SJCRH30 (cell line): ENCODE measurements around the gene TCIRG1. TPM values are rescaled to one million over a fixed set of nuclear protein-coding genes. Genes with fewer than 3 reads are reported as not detected.
A peak's percentile ranks its signal among the peaks of the same experiment; 100 is the strongest.

Experiments
- DNase-seq, 2 experiments: peaks; one replicate each; pipeline ENCODE4 v3.0.0-alpha.2; 2015 to 2020
- H3K27ac ChIP-seq: fragments of 250-450 bp; sonication (Bioruptor Pico); 2 replicates; pipeline ENCODE4 v1.5.1; 2020; ENCODE audit warnings: mild to moderate bottlenecking, moderate library complexity
- H3K27me3 ChIP-seq: fragments of 250-450 bp; sonication (Bioruptor Pico); 2 replicates; pipeline ENCODE4 v1.5.1; 2020; ENCODE audit warnings: mild to moderate bottlenecking, moderate library complexity
- H3K36me3 ChIP-seq: fragments of 250-450 bp; sonication (Bioruptor Pico); 2 replicates; pipeline ENCODE4 v1.5.1; 2020; ENCODE audit warnings: mild to moderate bottlenecking, moderate library complexity
- H3K4me1 ChIP-seq: fragments of 250-450 bp; sonication (Bioruptor Pico); 2 replicates; pipeline ENCODE4 v1.5.1; 2020; ENCODE audit warnings: mild to moderate bottlenecking, moderate library complexity
- H3K4me3 ChIP-seq: fragments of 250-450 bp; sonication (Bioruptor Pico); 2 replicates; pipeline ENCODE4 v1.5.1; 2020; ENCODE audit warnings: mild to moderate bottlenecking, moderate library complexity
- H3K9me3 ChIP-seq: fragments of 250-450 bp; sonication (Bioruptor Pico); replicated peaks from 2 replicates; pipeline ENCODE4 v1.5.1; 2020; ENCODE audit warnings: mild to moderate bottlenecking, moderate library complexity
- total RNA-seq: library from RNA; depleted of rRNA; stranded (reverse); fragments of >200 nt; shearing (Covaris generic); gene quantifications from 2 replicates; pipeline ENCODE4 v1.2.3, GENCODE V29; 2014

TCIRG1 gene
- total RNA-seq, 1 experiment from 2014 or later = 6.1 TPM

DNA sequence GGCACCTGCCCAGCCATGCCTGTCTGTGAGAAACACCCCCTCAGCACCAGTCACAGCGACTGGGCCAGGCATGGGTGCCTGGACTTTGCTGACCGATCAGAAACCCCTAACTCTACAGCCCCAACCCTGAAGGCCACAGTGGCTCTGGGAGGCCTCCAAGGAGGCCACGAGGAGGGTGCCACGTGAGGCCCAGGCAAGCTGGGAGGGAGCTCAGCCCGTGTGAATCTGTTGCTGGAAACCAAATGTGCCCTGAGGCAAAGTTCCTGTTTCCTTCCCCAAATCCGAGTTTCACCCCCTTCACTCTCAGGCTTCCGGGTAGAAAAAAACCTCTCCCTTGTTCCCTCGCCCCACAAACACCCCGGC is 36.3 kb upstream of the TCIRG1 start:
- Histone ChIP-seq H3K9me3 (no peaks in the 10 kb centered on the region), H3K4me3 (no peak overlapping the region), H3K27ac (no peak overlapping the region), H3K4me1 (0 out of 2 replicates have a peak, but pooled peaks cover 2% of the 10 kb centered on the region), H3K27me3 (no peaks in the 10 kb centered on the region), H3K36me3 (no peaks in the 10 kb centered on the region)
- DNase-seq = peak in 1 of 2 experiments; percentile 37

DNA sequence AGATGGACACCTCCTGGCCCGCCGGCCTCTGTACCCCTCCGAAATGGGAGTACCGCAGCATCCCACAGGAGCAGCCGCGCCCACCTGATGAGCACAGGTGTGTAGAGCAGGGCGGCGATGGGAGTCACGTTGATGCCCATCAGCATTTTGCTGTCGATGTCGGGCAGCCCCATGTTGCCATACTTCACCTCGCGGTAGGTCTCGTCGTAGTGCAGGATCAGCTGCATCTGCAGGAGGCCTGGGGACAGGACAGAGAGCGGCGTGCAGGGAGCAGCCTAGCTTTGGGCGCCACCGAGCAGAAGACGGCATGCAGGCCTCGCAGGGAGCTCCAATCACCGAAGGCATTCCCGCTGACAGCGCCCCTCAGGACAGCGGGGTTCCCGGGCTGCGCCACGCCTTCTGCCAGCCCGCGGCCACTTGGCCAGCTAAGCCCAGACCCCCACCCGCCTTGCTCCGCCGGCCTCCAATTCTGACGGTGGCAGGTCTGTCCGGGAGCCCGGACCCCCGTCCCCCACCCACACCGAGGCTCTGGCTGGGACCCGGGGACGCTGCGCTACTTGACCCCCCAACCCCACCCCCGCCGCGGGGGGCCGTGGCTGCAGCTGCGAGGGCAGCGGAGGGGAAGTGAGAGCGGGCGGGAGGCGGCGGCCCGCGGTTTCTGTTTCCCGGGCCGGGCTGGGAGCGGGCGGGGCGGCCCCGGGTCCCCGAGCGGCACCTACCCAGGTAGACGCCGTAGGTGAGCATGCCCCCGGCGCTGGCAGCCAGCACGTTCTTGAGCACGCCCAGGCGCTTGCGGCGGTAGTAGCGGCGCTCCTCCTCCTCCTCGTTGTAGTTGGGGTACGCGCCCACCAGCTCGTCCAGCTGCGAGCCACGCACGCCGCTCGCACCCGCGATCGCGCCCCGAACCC is 35.6 kb upstream of the TCIRG1 start:
- no peak overlapping the region for H3K27ac ChIP-seq
- no peak for DNase-seq
- H3K36me3 ChIP-seq = no peaks in the 10 kb centered on the region
- H3K27me3 ChIP-seq = no peaks in the 10 kb centered on the region
- no peaks in the 10 kb centered on the region for H3K9me3 ChIP-seq
- H3K4me1 ChIP-seq = 0 out of 2 replicates have a peak, but pooled peaks cover 2% of the 10 kb centered on the region
- no peak overlapping the region for H3K4me3 ChIP-seq

DNA sequence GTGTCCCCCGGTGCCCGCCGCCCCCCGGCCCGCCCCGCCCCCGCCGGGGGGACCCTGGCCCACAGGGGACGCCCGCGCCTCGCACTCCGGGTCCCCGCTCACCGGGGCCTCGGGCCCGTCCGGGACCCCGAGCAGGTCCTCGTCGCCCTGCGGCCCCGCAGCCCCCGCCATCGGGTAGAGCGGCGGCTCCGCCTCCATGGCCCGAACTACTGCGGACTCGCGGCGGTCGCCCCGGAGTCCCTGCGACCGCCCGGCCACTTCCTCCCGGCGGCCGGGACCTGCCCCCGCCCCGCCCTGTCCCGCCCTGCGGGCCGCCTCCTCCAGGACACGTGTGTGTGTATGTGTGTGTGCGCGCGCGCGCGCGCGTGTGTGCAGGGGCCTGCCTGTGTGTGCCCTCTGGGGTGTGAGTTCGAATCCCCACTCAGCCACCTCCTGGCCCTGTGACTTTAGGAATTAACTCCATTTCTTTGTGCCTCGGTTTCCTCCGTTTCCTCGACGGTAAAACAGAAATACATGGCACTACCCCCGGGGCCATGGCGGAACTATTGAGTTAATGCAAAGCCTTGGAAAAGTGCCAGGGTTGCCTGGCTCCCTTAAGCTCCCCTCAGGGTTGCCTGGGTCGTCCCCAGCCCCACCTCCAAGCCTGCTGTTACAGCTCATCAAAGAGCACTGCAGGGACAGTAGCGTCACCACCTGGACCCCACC is 34.8 kb upstream of the TCIRG1 start, which contains the start of gene UNC93B1:
Gene UNC93B1 (minus strand): TSS at position 252 of the 705 bp plus-strand sequence. CDS start 54 bp downstream, at position 198.
- H3K4me1 ChIP-seq = peaks cover 7% of the 10 kb centered on the region; the same call in 1 of the 2 replicates
- DNase-seq = peak in 1 of 2 experiments; percentile 53

DNA sequence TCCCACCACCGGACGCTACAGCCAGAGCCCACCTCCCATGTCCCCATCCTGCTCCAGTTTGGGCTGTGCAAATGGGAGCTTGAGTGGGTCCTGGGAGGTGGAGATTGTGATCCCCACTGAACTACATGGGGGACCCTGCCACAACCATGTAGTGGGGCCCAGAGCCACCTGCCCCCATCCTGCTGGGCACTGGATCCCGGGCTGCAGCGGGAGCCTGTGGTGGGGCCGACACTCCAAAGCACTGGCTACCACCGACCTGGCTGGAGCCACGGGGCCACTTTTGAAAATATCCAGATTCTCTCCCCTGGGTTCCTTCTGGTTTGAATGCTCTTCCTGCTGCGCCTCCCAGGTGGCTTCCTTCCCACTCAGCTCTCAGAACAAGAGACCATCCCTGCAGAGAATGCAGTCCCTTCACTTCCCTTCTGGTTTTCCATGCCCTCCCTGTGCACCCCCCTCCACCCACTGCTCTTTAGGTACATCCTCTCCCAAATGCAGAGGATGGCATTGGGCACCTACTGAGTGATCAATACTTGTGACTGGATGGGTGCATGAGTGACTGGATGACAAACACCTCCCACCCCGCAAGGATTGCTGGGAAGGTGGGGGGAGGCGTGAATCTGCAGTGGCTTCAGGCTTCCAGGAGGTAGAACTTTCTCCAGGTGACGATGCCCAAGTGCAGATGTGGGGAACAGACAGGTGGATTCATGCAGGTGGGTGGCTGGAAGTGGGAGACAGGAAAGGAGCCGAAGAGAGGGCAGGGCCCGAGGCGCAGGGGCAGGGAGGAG is 34.1 kb upstream of the TCIRG1 start:
- Histone ChIP-seq H3K27ac (no peak overlapping the region), H3K36me3 (no peaks in the 10 kb centered on the region)

More for the DNA sequence above, 34.8 kb upstream of the TCIRG1 start, which contains the start of gene UNC93B1:
- no peaks in the 10 kb centered on the region for H3K27me3 ChIP-seq
- no peaks in the 10 kb centered on the region for H3K36me3 ChIP-seq
- no peak within 1 kb of the TSS for H3K27ac ChIP-seq
- no peak within 1 kb of the TSS for H3K4me3 ChIP-seq
- H3K9me3 ChIP-seq = no peaks in the 10 kb centered on the region

DNA sequence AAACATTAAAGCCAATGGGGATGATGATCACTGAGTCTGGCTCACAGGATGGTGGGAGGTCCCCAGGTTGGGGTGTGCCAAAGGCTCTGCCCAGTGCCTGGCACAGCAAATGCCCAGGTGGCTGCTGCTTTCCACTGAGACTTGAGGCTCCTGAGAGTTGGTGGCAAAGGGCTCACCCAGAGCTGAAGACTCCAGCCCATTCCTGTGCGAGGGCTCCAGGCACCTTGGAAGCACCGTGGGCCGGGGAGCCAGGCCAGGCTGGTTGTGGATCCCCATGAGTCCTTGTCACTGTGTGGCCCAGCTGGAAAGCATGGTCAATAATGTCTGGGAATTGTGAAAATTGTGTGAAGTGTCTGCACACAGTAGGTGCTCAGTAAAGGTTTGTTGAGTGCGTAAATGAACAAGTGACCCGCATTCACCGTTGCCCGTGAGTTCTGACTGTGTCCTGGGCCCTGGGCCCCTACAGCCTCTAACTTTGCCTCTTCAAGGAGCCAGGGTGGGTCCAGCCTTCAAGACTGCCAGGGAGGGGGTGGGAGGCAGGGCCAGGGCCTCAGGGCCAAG is 32.1 kb upstream of the TCIRG1 start:
- no peak overlapping the region for H3K4me3 ChIP-seq
- peaks cover 18% of the 10 kb centered on the region for H3K4me1 ChIP-seq
- no peak for DNase-seq
- H3K36me3 ChIP-seq = no peaks in the 10 kb centered on the region
- H3K27ac ChIP-seq = no peak overlapping the region
- H3K9me3 ChIP-seq = no peaks in the 10 kb centered on the region
- no peaks in the 10 kb centered on the region for H3K27me3 ChIP-seq

More for the DNA sequence above, 34.1 kb upstream of the TCIRG1 start:
- Histone ChIP-seq H3K27me3 (no peaks in the 10 kb centered on the region), H3K4me3 (no peak overlapping the region), H3K4me1 (peaks cover 12% of the 10 kb centered on the region; the same call in 1 of the 2 replicates), H3K9me3 (no peaks in the 10 kb centered on the region)
- DNase-seq = no peak

DNA sequence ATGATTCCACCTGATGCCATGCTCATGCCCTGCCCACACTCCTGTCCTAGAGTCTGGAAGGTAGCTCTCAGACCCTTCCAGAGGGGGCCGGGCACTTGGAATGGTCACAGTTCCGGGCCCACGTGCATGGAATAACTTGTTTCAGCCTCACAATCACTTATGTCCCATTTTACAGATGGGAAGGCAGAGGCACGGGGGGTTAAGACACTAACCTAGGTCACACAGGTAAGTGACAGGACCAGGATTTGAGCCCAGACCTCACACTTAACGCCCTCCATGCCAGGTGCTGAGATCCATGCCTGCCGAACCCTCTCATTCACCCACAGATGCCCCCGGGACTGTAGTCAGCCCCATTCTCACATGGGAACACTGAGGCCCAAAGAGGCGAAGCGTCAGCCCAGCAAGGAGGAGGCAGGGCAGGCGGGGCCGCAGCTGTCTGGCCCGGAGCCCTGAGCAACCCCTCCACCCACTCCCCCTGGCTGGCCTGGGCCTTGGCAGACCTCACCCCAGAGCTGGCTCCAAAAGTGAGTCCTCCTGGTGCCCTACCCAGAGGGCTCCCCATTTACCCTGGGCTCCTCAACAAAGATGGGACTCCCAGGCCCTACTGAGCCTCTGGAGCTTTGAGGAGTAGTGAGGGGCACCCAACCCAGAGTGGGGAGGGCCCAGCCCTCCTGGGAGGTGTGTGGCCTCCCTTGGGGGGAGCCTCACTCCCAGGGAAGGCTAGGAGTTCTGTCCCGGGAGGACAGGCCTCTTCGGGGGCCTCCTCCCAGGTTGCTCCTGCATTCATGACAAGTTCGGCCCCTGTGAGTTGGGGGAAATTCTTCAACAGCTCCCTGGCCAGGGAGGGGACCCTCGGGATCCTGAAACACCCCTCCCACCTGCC is 31.1 kb upstream of the TCIRG1 start:
- Histone ChIP-seq H3K36me3 (no peaks in the 10 kb centered on the region), H3K27ac (no peak overlapping the region), H3K4me1 (peaks cover 18% of the 10 kb centered on the region), H3K9me3 (no peaks in the 10 kb centered on the region), H3K4me3 (no peak overlapping the region), H3K27me3 (no peaks in the 10 kb centered on the region)
- no peak for DNase-seq

DNA sequence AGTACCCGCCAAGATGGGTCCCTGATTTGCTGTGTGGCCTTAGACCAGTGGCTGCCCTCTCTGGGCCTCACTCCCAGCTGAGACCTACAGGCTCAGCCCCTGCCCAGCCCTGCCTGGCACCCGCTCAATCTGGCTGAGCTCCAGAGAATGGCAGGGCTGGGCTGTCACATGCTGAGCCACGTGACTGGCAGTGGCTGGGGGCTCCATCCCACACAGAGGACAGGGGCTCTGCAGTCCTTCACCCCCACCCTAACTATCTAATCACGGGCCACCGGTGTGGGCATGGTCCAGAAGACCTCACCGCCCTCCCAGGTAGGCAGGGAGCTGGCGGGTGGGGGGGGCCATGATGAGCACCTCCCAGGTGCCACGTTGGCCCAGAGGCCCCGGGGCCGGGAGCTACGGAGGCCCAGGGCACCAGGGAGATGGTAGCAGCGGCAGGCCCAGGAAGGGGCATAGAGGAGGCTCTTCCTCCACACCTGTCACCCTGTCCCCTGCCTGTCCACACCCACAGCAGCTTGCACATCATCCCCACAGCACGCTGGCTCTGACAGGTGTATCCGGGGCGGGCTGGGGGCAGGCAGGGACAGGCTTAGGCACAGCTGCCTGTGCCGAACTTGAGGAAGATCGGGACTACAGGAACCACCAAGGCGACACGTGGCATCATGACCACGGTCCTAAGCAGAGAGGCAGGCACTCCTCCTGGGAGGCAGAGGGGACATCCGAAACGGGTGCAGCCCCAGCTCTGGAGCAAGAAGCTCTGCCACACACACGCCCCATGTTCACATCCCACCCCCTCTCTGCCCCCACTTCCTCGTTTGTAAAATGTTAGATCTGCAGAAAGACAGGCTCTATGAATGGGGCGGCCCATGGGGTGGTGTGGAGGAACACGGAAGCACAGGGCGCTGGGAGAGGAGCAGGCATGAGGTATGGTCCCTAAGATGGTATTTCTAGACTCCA is 30.2 kb upstream of the TCIRG1 start:
- Histone ChIP-seq H3K9me3 (no peaks in the 10 kb centered on the region), H3K27ac (peak overlapping the region; percentile 83; the same call in 1 of the 2 replicates), H3K36me3 (no peaks in the 10 kb centered on the region), H3K4me1 (peaks cover 28% of the 10 kb centered on the region), H3K4me3 (no peak overlapping the region), H3K27me3 (no peaks in the 10 kb centered on the region)
- peak; percentile 59 to 60 for DNase-seq

DNA sequence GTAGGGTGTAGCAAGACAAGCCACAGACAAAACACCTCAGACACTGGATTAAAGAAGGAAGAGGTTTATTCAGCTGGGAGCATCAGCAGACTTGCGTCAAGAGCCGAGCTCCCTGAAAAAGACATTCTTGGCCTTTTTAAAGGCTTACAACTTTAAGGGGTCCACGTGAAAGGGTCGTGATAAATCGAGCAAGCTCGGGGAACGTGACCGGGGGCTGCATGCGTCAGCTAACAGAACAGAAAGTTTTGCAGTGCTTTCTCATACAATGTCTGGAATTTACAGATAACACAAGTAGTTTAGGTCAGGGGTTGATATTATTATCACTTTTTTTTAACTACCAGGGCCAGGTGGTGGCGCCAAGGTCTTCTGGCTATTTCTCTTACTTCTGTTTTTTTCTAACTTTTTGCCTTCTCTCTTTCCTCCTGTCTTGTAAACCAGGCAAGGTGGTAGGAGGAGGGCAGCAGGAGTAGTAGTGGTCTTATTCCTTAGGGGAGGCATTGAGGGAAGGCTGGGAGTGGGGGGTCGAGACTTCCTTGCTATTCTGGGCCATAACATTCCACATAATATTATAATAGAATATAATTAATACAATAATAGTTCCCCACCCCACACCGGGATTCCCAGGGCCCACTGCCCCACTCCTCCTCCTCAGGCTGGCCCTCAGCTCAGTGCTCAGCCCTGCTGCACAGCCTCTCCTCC is 29.3 kb upstream of the TCIRG1 start:
- Histone ChIP-seq H3K27me3 (no peaks in the 10 kb centered on the region), H3K27ac (peak overlapping the region; percentile 83), H3K4me3 (peak overlapping the region; percentile 51), H3K36me3 (no peaks in the 10 kb centered on the region), H3K9me3 (no peaks in the 10 kb centered on the region), H3K4me1 (peaks cover 37% of the 10 kb centered on the region)
- no peak for DNase-seq

DNA sequence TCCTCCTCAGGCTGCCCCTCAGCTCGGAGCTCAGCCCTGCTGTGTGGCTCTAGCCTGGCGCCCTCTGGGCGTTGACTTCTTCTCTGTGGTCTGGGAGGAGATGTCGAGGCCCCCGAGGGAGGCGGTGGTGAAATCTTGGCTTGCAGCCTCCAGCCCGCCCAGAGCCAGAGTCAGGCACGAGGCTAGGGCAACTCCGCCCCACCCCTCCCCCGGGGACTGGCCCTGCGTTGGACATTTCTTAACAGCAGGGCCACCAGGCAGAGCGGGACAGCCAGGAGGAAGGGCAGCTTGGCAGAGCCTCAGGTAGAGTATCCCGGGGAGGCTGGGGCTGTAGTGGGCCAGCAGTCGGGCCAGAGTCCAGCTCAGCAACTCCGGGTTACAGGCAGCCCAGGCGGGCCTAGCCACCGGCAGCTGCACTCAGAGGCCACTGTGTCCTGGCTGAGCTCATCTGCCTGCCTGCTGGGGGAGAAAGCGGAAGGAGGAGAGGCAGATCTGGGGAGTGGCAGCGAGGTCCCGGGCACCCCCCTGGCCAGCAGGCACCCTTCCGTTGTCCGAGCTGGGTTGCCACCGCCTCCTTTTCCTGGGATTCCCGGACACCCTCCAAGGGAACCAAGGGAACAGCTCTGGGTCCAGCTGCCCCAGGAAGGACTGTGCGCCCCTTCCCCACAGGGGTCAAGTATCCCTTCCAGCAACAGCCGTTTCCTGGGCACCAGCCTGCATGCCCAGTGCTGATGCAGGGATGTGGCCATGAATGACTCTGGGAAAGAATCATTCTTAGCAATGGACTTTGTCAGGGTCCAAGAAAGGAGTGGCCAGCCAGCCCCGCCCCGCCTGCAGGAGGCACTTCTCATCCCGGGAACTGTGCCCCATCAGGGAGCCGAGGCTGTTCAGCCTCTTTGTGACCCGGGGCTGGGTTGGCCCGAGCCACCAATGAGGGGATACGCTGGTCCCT is 28.5 kb upstream of the TCIRG1 start, which contains the start of gene ALDH3B1:
Gene ALDH3B1 (plus strand): TSS at position 238 of the 952 bp plus-strand sequence. CDS start 4,971 bp downstream, outside the sequence.
- Histone ChIP-seq H3K27me3 (no peaks in the 10 kb centered on the region), H3K4me3 (peak within 1 kb of the TSS; percentile 51), H3K27ac (peak within 1 kb of the TSS; percentile 83), H3K36me3 (no peaks in the 10 kb centered on the region), H3K9me3 (no peaks in the 10 kb centered on the region), H3K4me1 (peaks cover 42% of the 10 kb centered on the region)
- peak; percentile 85 to 88 for DNase-seq

DNA sequence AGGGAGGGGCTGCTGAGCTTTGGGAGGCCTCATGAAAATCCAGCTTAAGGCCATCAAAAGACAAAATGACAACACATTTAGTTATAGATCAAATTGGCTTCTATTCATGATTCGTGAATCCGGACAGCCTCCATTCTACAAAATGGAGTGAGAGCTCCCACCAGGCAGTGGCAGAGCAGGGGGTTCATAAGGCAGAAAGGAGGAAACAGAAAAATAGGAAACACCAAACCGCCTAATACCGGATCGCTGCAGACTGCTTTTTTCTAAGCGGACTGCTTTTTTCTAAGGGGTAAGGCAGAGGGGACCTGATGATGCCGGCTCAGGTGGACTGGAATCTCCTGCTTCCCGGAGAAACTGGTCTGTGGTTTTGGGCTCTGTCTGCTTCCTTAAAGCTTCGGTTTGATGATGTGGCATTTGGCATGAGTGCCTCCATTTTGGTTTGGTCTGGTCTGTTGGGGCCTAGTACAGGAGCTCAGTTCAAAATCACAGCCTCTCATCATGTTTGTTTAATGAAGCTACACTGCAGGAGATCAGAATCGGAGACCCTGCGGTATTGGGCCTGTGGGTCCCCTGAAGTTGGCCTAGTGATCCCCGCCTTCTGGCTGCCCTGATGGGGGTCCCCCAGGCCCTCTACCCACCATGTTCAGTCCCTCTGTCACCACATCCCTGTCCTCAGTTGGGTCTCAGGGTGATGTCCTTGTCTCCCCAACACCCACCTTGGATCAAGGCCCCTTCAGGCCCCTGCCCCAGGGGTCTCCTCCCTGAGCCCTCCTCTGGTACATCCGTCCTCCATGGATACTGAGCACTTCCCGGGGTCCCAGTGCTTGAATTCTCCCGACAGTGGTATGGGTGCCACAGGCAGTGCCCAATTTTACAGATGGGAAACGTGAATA is 27.5 kb upstream of the TCIRG1 start:
- H3K9me3 ChIP-seq = no peaks in the 10 kb centered on the region

More for the DNA sequence above, 27.5 kb upstream of the TCIRG1 start:
- H3K4me3 ChIP-seq = peak overlapping the region; percentile 51
- H3K27me3 ChIP-seq = no peaks in the 10 kb centered on the region
- H3K36me3 ChIP-seq = no peaks in the 10 kb centered on the region
- H3K4me1 ChIP-seq = peaks cover 42% of the 10 kb centered on the region
- peak in 1 of 2 experiments; percentile 2 for DNase-seq
- peak overlapping the region; percentile 83 for H3K27ac ChIP-seq
